Mucosa of descending colon (tissue), 3 donors: Measurements from ENCODE around the gene CDH4. TPM values are rescaled to one million over a fixed set of nuclear protein-coding genes. Genes with fewer than 3 reads are reported as not detected.

ENCODE experiments used
- ATAC-seq: fragments of 200-7000 bp; cut with Tn5 transposase; one replicate; pipeline ENCODE4 v1.9.1; 2020; ENCODE audit warnings: mild to moderate bottlenecking, moderate library complexity
- DNase-seq, 3 donors: peaks; one replicate each; pipeline ENCODE4 v3.0.0-alpha.2; 2020
- H3K36me3 ChIP-seq: fragments of 200-600 bp; one replicate; pipeline ENCODE4 v1.8.0; 2021; ENCODE audit warnings: low read depth, mild to moderate bottlenecking
- H3K4me1 ChIP-seq: fragments of 200-600 bp; one replicate; pipeline ENCODE4 v1.8.0; 2021; ENCODE audit warnings: low read depth, mild to moderate bottlenecking
- H3K4me3 ChIP-seq: fragments of 200-600 bp; one replicate; pipeline ENCODE4 v1.8.0; 2021; ENCODE audit warnings: mild to moderate bottlenecking
- H3K9me3 ChIP-seq: fragments of 200-600 bp; one replicate; pipeline ENCODE4 v1.8.0; 2021; ENCODE audit warnings: mild to moderate bottlenecking
- CTCF ChIP-seq: fragments of 200-600 bp; IDR thresholded peaks from one replicate; pipeline ENCODE4 v1.8.0; 2022; ENCODE audit warnings: antibody characterized with exemption, mild to moderate bottlenecking
- intact Hi-C, 2 donors: fragments of 100-400 bp; cut with DNase I in 1 of 2; cut with micrococcal nuclease in 1 of 2; formaldehyde crosslinking; loops; one replicate each; pipeline versions ENCODE4 v1.11.0 to v1.11.1; 2022; cut with DNase I, micrococcal nuclease
- total RNA-seq, 3 donors: library from RNA; stranded (reverse); fragmentation: NEBNext Ultra II Directional in 2 of 3; extraction: Animal tissue kit (Norgen Biotek cat#: 25700) in 2 of 3; gene quantifications; one replicate each; pipeline versions ENCODE4 v1.2.1 to v1.2.4, GENCODE V29; 2021 to 2023
- donor health status: DM: no; HTN: no; CAD: no; lungs with moderate emphysema.
- donor health status: DM: no; HTN: no; CAD: no.
- donor health status: DM: no; HTN: yes; CAD: no.

CDH4 gene
- total RNA-seq, 3 donors from 2014 or later = 0.16 TPM; not detected in 2

- H3K9me3 ChIP-seq = no peaks in the 10 kb centered on the region
- no peak for DNase-seq
- TF ChIP-seq CTCF = no peak
- intact Hi-C loops = no loop called here
- no peak overlapping the region for H3K4me3 ChIP-seq
- no peaks in the 10 kb centered on the region for H3K4me1 ChIP-seq
- no peaks in the 10 kb centered on the region for H3K36me3 ChIP-seq
- no peak for ATAC-seq
Measured at GRCh38 chr20:61438285-61438684, 186.2 kb downstream of the CDH4 start.

GRCh38 chr20:61439251-61439650, 187.2 kb downstream of the CDH4 start:
- Histone ChIP-seq H3K4me3 (no peak overlapping the region), H3K9me3 (no peaks in the 10 kb centered on the region), H3K4me1 (no peaks in the 10 kb centered on the region), H3K36me3 (no peaks in the 10 kb centered on the region)
- TF ChIP-seq CTCF = no peak
- no peak for ATAC-seq
- intact Hi-C loops = no loop called here
- DNase-seq = no peak

- intact Hi-C loops = no loop called here
- Histone ChIP-seq H3K36me3 (no peaks in the 10 kb centered on the region), H3K4me1 (no peaks in the 10 kb centered on the region), H3K4me3 (no peak overlapping the region), H3K9me3 (no peaks in the 10 kb centered on the region)
- no peak for TF ChIP-seq CTCF
- ATAC-seq = no peak
- no peak for DNase-seq
Measured at GRCh38 chr20:61440548-61441055, 188.5 kb downstream of the CDH4 start.

- DNase-seq = no peak
- no peaks in the 10 kb centered on the region for H3K36me3 ChIP-seq
- intact Hi-C loops = no loop called here
- no peaks in the 10 kb centered on the region for H3K9me3 ChIP-seq
- H3K4me3 ChIP-seq = no peak overlapping the region
- no peaks in the 10 kb centered on the region for H3K4me1 ChIP-seq
- no peak for ATAC-seq
- TF ChIP-seq CTCF = no peak
Measured at GRCh38 chr20:61441537-61441936, 189.5 kb downstream of the CDH4 start.

- no peak overlapping the region for H3K4me3 ChIP-seq
- DNase-seq (no peak), ATAC-seq (no peak)
- H3K4me1 ChIP-seq = no peaks in the 10 kb centered on the region
- no peaks in the 10 kb centered on the region for H3K9me3 ChIP-seq
- no peak for TF ChIP-seq CTCF
- no peaks in the 10 kb centered on the region for H3K36me3 ChIP-seq
- intact Hi-C loops = no loop called here
Measured at GRCh38 chr20:61442075-61442670, 190.1 kb downstream of the CDH4 start.

GRCh38 chr20:61442718-61443117, 190.7 kb downstream of the CDH4 start:
- no peaks in the 10 kb centered on the region for H3K4me1 ChIP-seq
- intact Hi-C loops = no loop called here
- H3K4me3 ChIP-seq = no peak overlapping the region
- TF ChIP-seq CTCF = no peak
- H3K36me3 ChIP-seq = no peaks in the 10 kb centered on the region
- DNase-seq = no peak
- no peak for ATAC-seq
- H3K9me3 ChIP-seq = no peaks in the 10 kb centered on the region
